ENCODE measurements around the gene TMEM98.
"Not testable (repeated sequence)": the region's sequence is repeated elsewhere in the genome, so short reads cannot be mapped to it uniquely, and the experiment has no call there.

DNA sequence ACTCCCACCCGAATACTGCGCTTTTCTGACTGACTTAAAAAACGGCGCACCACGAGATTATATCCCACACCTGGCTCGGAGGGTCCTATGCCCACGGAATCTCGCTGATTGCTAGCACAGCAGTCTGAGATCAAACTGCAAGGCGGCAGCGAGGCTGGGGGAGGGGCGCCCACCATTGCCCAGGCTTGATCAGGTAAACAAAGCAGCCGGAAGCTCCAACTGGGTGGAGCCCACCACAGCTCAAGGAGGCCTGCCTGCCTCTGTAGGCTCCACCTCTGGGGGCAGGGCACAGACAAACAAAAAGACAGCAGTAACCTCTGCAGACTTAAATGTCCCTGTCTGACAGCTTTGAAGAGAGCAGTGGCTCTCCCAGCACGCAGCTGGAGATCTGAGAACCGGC lies 40.5 kb upstream of the TMEM98 start:
- TF ChIP-seq, protein P1, sequence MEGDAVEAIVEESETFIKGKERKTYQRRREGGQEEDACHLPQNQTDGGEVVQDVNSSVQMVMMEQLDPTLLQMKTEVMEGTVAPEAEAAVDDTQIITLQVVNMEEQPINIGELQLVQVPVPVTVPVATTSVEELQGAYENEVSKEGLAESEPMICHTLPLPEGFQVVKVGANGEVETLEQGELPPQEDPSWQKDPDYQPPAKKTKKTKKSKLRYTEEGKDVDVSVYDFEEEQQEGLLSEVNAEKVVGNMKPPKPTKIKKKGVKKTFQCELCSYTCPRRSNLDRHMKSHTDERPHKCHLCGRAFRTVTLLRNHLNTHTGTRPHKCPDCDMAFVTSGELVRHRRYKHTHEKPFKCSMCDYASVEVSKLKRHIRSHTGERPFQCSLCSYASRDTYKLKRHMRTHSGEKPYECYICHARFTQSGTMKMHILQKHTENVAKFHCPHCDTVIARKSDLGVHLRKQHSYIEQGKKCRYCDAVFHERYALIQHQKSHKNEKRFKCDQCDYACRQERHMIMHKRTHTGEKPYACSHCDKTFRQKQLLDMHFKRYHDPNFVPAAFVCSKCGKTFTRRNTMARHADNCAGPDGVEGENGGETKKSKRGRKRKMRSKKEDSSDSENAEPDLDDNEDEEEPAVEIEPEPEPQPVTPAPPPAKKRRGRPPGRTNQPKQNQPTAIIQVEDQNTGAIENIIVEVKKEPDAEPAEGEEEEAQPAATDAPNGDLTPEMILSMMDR (IDR thresholded peaks at IDR 0.05): not testable (repeated sequence)
- not testable (repeated sequence) for TF ChIP-seq POLR2A (IDR thresholded peaks at IDR 0.05)

All from ovary (tissue), 3 donors.